Stomach (tissue), 9 donors: ENCODE measurements around the gene PFKM. TPM values are rescaled to one million over a fixed set of nuclear protein-coding genes. Genes with fewer than 3 reads are reported as not detected.
"Not testable (repeated sequence)": the region's sequence is repeated elsewhere in the genome, so short reads cannot be mapped to it uniquely, and the experiment has no call there.

Experiments
- DNase-seq, 2 donors: peaks; one replicate each; pipeline versions ENCODE4 v3.0.0 to v3.0.0-alpha.2; 2013 to 2019
- H3K27ac ChIP-seq, 5 donors: fragments of 200-600 bp in 4 of 5; sonication (generic) in 4 of 5; one replicate each; pipeline ENCODE4 v1.5.1; 2013 to 2019; ENCODE audit warnings: mild to moderate bottlenecking in 1 of 5, moderate library complexity in 1 of 5
- H3K27me3 ChIP-seq, 3 donors: fragments of 200-600 bp; sonication (generic); one replicate each; pipeline ENCODE4 v1.5.1; 2017 to 2019; ENCODE audit warnings: mixed run types in 1 of 3
- H3K36me3 ChIP-seq, 4 donors: fragments of 200-600 bp; sonication (generic); 1 replicate in 3 of 4; 2 replicates in 1 of 4; pipeline ENCODE4 v1.5.1; 2016 to 2019
- H3K4me1 ChIP-seq, 4 donors: fragments of 200-600 bp; sonication (generic); one replicate each; pipeline ENCODE4 v1.5.1; 2016 to 2019
- H3K4me3 ChIP-seq, 4 donors: fragments of 200-600 bp; sonication (generic) in 3 of 4; one replicate each; pipeline ENCODE4 v1.5.1; 2016 to 2019; ENCODE audit warnings: mild to moderate bottlenecking in 1 of 4
- H3K9me3 ChIP-seq, 4 donors: fragments of 200-600 bp; sonication (generic); one replicate each; pipeline ENCODE4 v1.5.1; 2016 to 2019
- CTCF ChIP-seq, 7 experiments: fragments of 450-650 bp in 4 of 7; fragments of 200-600 bp in 3 of 7; sonication (generic) in 3 of 7; IDR thresholded peaks; one replicate each; pipeline ENCODE4 v1.5.1; 2016 to 2019; ENCODE audit warnings: antibody characterized with exemption in 7 of 7, control low read depth in 2 of 7, mild to moderate bottlenecking in 1 of 7
- EP300 ChIP-seq: sonication (generic); formaldehyde crosslinking; IDR thresholded peaks from one replicate; pipeline ENCODE4 v1.6.1; 2017; ENCODE audit warnings: antibody characterized with exemption
- POLR2A ChIP-seq, 4 donors: fragments of 450-650 bp; IDR thresholded peaks; one replicate each; pipeline ENCODE4 v1.6.1; 2016; ENCODE audit warnings: antibody characterized with exemption in 4 of 4, control low read depth in 2 of 4, mild to moderate bottlenecking in 1 of 4, moderate library complexity in 1 of 4
- POLR2AphosphoS5 ChIP-seq, 3 donors: sonication (generic); formaldehyde crosslinking; IDR thresholded peaks; one replicate each; pipeline ENCODE4 v1.6.1; 2016; ENCODE audit warnings: antibody characterized with exemption in 3 of 3
- WGBS, 5 donors: extraction: QIAGEN DNeasy Blood & Tissue Kit in 3 of 5; methylation state at CpG; one replicate each; pipeline versions ENCODE4 v1.1.5 to v1.1.7; 2013 to 2018; 5-methylcytosine and 5-hydroxymethylcytosine counted together
- intact Hi-C: fragments of 100-400 bp; cut with DNase I; formaldehyde crosslinking; loops from one replicate; pipeline ENCODE4 v1.15.1; 2023; ENCODE audit warnings: low total_unique reads
- polyA plus RNA-seq, 3 donors: library from polyadenylated mRNA; stranded (reverse); fragments of 200-250 nt; gene quantifications; one replicate each; pipeline ENCODE4 v1.2.3, GENCODE V29; 2013
- total RNA-seq, 5 donors: library from RNA; depleted of rRNA; stranded (reverse); fragments of >200 nt; gene quantifications; one replicate each; pipeline versions ENCODE4 v1.1.0 to v1.2.3, GENCODE V29; 2014 to 2016
- donor health status: healthy with polysubstance abuse.
- donor health status: Bipolar disorder and iron deficiency.
- donor health status: healthy.

Gene PFKM
- total and polyA plus RNA-seq, 8 donors = 9.3 to 57.1 (median 17.7) TPM

- peak in 1 of 2 donors; percentile 31 for DNase-seq
- Histone ChIP-seq H3K27ac (no peak overlapping the region), H3K27me3 (no peaks in the 10 kb centered on the region), H3K4me3 (no peak overlapping the region), H3K36me3 (peaks cover 4 to 43% (median 32%) of the 10 kb centered on the region in 4 donors), H3K9me3 (no peaks in the 10 kb centered on the region), H3K4me1 (peaks cover 4 to 31% (median 16%) of the 10 kb centered on the region in 4 donors)
- intact Hi-C loops = no loop called here
- TF ChIP-seq CTCF (IDR thresholded peaks at IDR 0.05) (no peak), POLR2A (IDR thresholded peaks at IDR 0.05) (no peak), POLR2AphosphoS5 (IDR thresholded peaks at IDR 0.05) (no peak), EP300 (no peak)
- WGBS, 5 donors = 65 to 82% (median 67%) methylated on average over 2 of the region's 2 CpGs
Measured at GRCh38 chr12:48122065-48122834, 3.1 kb downstream of the PFKM start.

DNA sequence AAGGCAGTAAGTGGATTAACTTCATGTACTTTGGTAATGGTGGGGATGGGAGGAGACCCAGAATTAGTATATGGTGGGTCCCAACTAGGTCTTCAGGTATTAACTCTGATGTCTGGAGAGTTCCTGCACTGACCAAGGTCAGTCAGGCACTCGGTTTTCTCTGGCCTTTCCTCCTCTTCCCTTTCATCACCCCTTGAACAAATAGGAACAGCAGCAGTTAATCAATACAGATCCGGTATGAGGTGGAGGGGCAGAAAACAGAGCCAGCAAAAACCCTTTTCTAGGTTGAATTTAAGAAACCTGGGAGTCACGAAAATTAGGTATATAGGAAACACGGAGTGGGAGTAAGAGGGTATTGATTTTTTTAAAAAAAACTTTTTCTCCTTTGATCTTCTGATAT is 4.0 kb downstream of the PFKM start:
- H3K4me3 ChIP-seq = no peak overlapping the region
- H3K36me3 ChIP-seq = peaks cover 4 to 51% (median 39%) of the 10 kb centered on the region in 4 donors
- no peaks in the 10 kb centered on the region for H3K27me3 ChIP-seq
- no peaks in the 10 kb centered on the region for H3K9me3 ChIP-seq
- WGBS, 5 donors = 67 to 79% (median 77%) methylated on average over 4 of the region's 4 CpGs
- DNase-seq = no peak
- peaks cover 4 to 30% (median 16%) of the 10 kb centered on the region in 4 donors for H3K4me1 ChIP-seq
- no peak overlapping the region for H3K27ac ChIP-seq
- TF ChIP-seq EP300 (no peak), POLR2A (IDR thresholded peaks at IDR 0.05) (no peak), POLR2AphosphoS5 (IDR thresholded peaks at IDR 0.05) (no peak), CTCF (IDR thresholded peaks at IDR 0.05) (no peak)
- intact Hi-C loops = no loop called here

- peaks cover 0 to 10% (median 0%) of the 10 kb centered on the region in 4 donors for H3K4me1 ChIP-seq
- intact Hi-C loops, DNase-seq, H3K27me3 ChIP-seq, H3K4me3 ChIP-seq, H3K9me3 ChIP-seq: not testable (repeated sequence)
- 89 to 99% (median 97%) methylated on average over 2 to 5 of the region's 5 CpGs for WGBS, 5 donors
- peaks cover 4 to 65% (median 53%) of the 10 kb centered on the region in 4 donors for H3K36me3 ChIP-seq
- H3K27ac ChIP-seq = peak overlapping the region in 1 of 5 donors; percentile 53
Measured at GRCh38 chr12:48125542-48125941, 6.4 kb downstream of the PFKM start.

GRCh38 chr12:48125985-48126384 is 6.8 kb downstream of the PFKM start:
- Histone ChIP-seq H3K9me3 (no peaks in the 10 kb centered on the region), H3K36me3 (peaks cover 4 to 69% (median 58%) of the 10 kb centered on the region in 4 donors), H3K4me1 (peaks cover 0 to 6% (median 0%) of the 10 kb centered on the region in 4 donors), H3K27me3 (no peaks in the 10 kb centered on the region), H3K4me3 (no peak overlapping the region), H3K27ac (peak overlapping the region in 1 of 5 donors; percentile 34)
- no peak for TF ChIP-seq CTCF (IDR thresholded peaks at IDR 0.05)
- no peak for TF ChIP-seq POLR2AphosphoS5 (IDR thresholded peaks at IDR 0.05)
- TF ChIP-seq EP300 = no peak
- no peak for TF ChIP-seq POLR2A (IDR thresholded peaks at IDR 0.05)
- intact Hi-C loops = no loop called here
- 73 to 92% (median 87%) methylated on average over 4 of the region's 4 CpGs for WGBS, 5 donors
- no peak for DNase-seq
